GM18508 (cell line): ENCODE measurements around the gene CKMT1B.
"Not testable (repeated sequence)": the region's sequence is repeated elsewhere in the genome, so short reads cannot be mapped to it uniquely, and the experiment has no call there.

Source experiments
- ATAC-seq: cut with Tn5 transposase; IDR thresholded peaks from one replicate; pipeline ENCODE4 v1.9.1; 2021; ENCODE audit warnings: moderate number of reproducible peaks; ENCODE audit not compliant: insufficient read depth, unreplicated experiment

The CKMT1B gene

DNA sequence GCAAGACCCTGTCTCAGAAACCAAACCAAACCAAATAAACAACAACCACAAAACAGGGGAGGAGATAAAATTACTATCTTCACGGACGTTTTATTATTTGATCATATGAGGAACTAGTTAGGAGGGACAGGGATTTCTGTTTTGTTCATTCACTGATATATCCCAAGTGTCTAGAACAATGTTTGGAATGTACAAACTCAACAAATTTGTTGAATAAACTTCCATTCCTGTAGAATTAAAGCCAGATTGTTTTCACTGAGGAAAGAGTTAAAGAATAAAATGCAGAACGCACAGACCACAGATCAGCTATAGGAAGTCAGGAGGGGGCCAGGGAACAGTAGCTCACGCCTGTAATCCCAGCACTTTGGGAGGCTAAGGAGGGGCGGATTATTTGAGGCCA, 31.3 kb downstream of the CKMT1B start:
- ATAC-seq: no peak

GRCh38 chr15:43626937-43627336, 33.1 kb downstream of the CKMT1B start:
- ATAC-seq: not testable (repeated sequence)

DNA sequence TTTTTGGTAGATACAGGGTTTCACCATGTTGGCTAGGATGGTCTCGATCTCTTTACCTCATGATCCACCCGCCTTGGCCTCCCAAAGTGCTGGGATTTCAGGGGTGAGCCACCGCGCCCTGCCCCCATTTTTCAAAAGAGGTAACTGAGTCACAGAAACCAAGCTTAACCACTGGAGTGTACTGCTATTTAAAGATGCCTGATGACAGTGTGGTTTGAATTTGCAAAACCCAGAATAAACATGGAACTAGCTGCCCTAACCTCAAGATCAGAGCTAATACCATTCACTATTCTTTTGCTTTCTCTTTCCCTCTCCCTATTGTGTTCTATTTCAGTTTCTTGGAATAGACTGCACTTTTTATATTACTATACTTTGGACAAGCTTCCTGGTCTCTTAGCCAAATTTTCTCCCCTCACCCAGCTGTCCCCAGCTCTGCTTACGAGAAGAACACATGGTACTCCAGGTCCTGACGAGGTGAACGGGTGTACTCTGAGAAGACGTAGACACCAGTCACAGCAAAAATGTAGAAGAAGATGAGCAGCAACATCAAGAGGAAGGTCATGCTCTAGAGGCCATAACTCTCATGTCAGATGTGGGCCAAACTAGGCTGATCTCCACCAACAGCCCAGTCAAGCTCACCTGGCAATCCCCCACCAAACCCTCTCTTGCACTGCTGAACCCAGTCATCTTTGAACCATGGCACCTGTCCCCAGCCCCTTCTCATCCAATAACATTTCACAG, 44.8 kb downstream of the CKMT1B start:
- ATAC-seq: not testable (repeated sequence)
